HL-60 (cell line): Measurements from ENCODE around the gene ARHGEF17.

Experiments used
- DNase-seq, 2 experiments: peaks; one replicate each; pipeline ENCODE4 v3.0.0-alpha.2; 2010 to 2020; ENCODE audit warnings: low read depth in 1 of 2, low spot score in 1 of 2
- H3K27ac ChIP-seq: fragments of 250-450 bp; sonication (Bioruptor Pico); replicated peaks from 2 replicates; pipeline ENCODE4 v1.5.1; 2020; ENCODE audit warnings: mild to moderate bottlenecking, moderate library complexity
- H3K27me3 ChIP-seq: fragments of 250-450 bp; sonication (Bioruptor Pico); 2 replicates; pipeline ENCODE4 v1.5.1; 2021; ENCODE audit warnings: mild to moderate bottlenecking, moderate library complexity; ENCODE audit not compliant: insufficient read depth, poor library complexity, severe bottlenecking
- H3K4me3 ChIP-seq: replicated peaks from 2 replicates; pipeline ENCODE4 v1.5.1; 2011; ENCODE audit warnings: mild to moderate bottlenecking, control low read depth, low read length; ENCODE audit not compliant: insufficient read depth
- GABPA ChIP-seq: IDR thresholded peaks from 2 replicates; pipeline ENCODE4 v1.6.1; 2012; ENCODE audit warnings: low read depth
- POLR2AphosphoS5 ChIP-seq: IDR thresholded peaks from 2 replicates; pipeline ENCODE4 v1.6.1; 2012; ENCODE audit warnings: low read depth
- SPI1 ChIP-seq: IDR thresholded peaks from 2 replicates; pipeline ENCODE4 v1.6.1; 2012; ENCODE audit warnings: low read depth, mild to moderate bottlenecking, borderline replicate concordance
- TF ChIP-seq, protein P1 (sequence below): IDR thresholded peaks from 2 replicates; pipeline ENCODE4 v1.6.1; 2012; ENCODE audit warnings: low read depth; ENCODE audit not compliant: insufficient replicate concordance
- TF ChIP-seq, protein P2 (sequence below): IDR thresholded peaks from one replicate; pipeline ENCODE4 v1.5.1; 2011; ENCODE audit warnings: low read length, control low read depth, inconsistent platforms; ENCODE audit not compliant: insufficient read depth

Gene ARHGEF17

GRCh38 chr11:73337846-73338245, 29.8 kb downstream of the ARHGEF17 start:
- TF ChIP-seq GABPA (no peak), POLR2AphosphoS5 (no peak), SPI1 (no peak)
- TF ChIP-seq, protein P1, sequence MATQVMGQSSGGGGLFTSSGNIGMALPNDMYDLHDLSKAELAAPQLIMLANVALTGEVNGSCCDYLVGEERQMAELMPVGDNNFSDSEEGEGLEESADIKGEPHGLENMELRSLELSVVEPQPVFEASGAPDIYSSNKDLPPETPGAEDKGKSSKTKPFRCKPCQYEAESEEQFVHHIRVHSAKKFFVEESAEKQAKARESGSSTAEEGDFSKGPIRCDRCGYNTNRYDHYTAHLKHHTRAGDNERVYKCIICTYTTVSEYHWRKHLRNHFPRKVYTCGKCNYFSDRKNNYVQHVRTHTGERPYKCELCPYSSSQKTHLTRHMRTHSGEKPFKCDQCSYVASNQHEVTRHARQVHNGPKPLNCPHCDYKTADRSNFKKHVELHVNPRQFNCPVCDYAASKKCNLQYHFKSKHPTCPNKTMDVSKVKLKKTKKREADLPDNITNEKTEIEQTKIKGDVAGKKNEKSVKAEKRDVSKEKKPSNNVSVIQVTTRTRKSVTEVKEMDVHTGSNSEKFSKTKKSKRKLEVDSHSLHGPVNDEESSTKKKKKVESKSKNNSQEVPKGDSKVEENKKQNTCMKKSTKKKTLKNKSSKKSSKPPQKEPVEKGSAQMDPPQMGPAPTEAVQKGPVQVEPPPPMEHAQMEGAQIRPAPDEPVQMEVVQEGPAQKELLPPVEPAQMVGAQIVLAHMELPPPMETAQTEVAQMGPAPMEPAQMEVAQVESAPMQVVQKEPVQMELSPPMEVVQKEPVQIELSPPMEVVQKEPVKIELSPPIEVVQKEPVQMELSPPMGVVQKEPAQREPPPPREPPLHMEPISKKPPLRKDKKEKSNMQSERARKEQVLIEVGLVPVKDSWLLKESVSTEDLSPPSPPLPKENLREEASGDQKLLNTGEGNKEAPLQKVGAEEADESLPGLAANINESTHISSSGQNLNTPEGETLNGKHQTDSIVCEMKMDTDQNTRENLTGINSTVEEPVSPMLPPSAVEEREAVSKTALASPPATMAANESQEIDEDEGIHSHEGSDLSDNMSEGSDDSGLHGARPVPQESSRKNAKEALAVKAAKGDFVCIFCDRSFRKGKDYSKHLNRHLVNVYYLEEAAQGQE: no peak
- TF ChIP-seq, protein P2, sequence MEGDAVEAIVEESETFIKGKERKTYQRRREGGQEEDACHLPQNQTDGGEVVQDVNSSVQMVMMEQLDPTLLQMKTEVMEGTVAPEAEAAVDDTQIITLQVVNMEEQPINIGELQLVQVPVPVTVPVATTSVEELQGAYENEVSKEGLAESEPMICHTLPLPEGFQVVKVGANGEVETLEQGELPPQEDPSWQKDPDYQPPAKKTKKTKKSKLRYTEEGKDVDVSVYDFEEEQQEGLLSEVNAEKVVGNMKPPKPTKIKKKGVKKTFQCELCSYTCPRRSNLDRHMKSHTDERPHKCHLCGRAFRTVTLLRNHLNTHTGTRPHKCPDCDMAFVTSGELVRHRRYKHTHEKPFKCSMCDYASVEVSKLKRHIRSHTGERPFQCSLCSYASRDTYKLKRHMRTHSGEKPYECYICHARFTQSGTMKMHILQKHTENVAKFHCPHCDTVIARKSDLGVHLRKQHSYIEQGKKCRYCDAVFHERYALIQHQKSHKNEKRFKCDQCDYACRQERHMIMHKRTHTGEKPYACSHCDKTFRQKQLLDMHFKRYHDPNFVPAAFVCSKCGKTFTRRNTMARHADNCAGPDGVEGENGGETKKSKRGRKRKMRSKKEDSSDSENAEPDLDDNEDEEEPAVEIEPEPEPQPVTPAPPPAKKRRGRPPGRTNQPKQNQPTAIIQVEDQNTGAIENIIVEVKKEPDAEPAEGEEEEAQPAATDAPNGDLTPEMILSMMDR: no peak
- Histone ChIP-seq H3K27me3 (no peaks in the 10 kb centered on the region), H3K27ac (no peak overlapping the region), H3K4me3 (no peak overlapping the region)
- no peak for DNase-seq

DNA sequence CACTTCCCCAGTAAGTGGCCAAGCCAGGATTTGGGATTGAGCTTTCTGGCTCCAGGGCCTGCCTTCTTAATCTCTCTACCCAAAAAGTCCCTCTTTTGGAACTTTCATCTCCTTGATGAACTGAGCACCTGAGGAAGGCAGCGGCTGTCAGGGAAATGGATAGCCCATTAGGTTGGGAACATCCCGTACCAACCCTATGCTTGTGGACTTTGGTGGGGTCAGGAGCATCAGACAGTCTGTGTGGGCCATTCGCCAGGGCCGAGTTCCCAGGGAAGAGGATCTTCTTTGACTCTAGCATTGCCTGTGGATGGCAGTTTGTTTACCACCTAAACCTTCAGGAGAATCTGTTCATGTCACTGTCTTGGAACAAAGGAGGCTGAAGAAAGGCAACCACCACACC, 30.2 kb downstream of the ARHGEF17 start:
- no peaks in the 10 kb centered on the region for H3K27me3 ChIP-seq
- H3K4me3 ChIP-seq: no peak overlapping the region
- TF ChIP-seq GABPA (no peak), POLR2AphosphoS5 (no peak), SPI1 (no peak)
- TF ChIP-seq, protein P2: no peak
- TF ChIP-seq, protein P1: no peak
- no peak overlapping the region for H3K27ac ChIP-seq
- no peak for DNase-seq

DNA sequence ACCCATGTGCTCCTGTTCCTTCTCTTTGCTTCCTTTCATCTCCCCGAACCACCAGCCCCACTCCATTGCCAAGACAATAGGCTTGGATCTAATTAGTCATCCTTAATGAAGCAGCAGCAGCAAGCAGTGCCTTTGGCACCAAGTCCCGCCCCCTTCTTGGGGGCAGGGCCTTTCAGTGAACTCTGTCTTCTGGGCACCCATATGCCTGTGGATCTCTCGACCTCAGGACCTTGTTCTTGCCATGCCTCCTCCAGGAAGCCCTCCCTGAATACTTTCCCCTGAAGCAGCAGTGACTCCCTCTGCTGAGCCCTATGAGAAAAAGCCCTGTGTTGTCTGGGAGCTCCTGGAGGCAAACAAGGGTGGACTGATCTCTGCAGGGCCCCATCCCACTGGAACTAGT, 32.1 kb downstream of the ARHGEF17 start:
- DNase-seq: no peak
- TF ChIP-seq POLR2AphosphoS5 (no peak), GABPA (no peak)
- TF ChIP-seq, protein P1: no peak

GRCh38 chr11:73342633-73343032, 34.6 kb downstream of the ARHGEF17 start:
- no peak overlapping the region for H3K4me3 ChIP-seq
- no peak for DNase-seq
- no peak overlapping the region for H3K27ac ChIP-seq
- TF ChIP-seq GABPA (no peak), POLR2AphosphoS5 (no peak), SPI1 (no peak)
- TF ChIP-seq, protein P2: no peak
- TF ChIP-seq, protein P1: no peak
- H3K27me3 ChIP-seq: no peaks in the 10 kb centered on the region

More for the DNA sequence above, 32.1 kb downstream of the ARHGEF17 start:
- Histone ChIP-seq H3K27ac (no peak overlapping the region), H3K27me3 (no peaks in the 10 kb centered on the region), H3K4me3 (no peak overlapping the region)
